ENCODE data around the gene ODF2.
"Not testable (repeated sequence)": the region's sequence is repeated elsewhere in the genome, so short reads cannot be mapped to it uniquely, and the experiment has no call there.

- not testable (repeated sequence) for TF ChIP-seq POLR2A, CTCF (IDR thresholded peaks at IDR 0.05)
Measured at GRCh38 chr9:128503415-128503825, 47.6 kb downstream of the ODF2 start.

Measured in ovary (tissue), 3 donors.